HEK293T (cell line): Measurements from ENCODE around the gene TACC2.
"Not testable (repeated sequence)": the region's sequence is repeated elsewhere in the genome, so short reads cannot be mapped to it uniquely, and the experiment has no call there.

Source experiments
- CTCF ChIA-PET: fragments of 350-600 bp; formaldehyde crosslinking; extraction: SDS; loops from one replicate; lab custom pipeline; 2021; ENCODE audit warnings: antibody characterized with exemption, inconsistent platforms; lab: Yijun Ruan, JAX
- POLR2A ChIA-PET: fragments of 350-600 bp; formaldehyde crosslinking; extraction: SDS; loops from one replicate; lab custom pipeline; 2020; ENCODE audit warnings: antibody characterized with exemption, inconsistent platforms; lab: Yijun Ruan, JAX
- DNase-seq: peaks from one replicate; pipeline ENCODE4 v3.0.0; 2012; ENCODE audit warnings: mixed read lengths; ENCODE audit errors: extremely low spot score
- ARNT ChIP-seq: fragments of 450-650 bp; IDR thresholded peaks from 2 replicates; pipeline ENCODE4 v1.6.1; 2017; ENCODE audit warnings: mild to moderate bottlenecking
- BHLHE40 ChIP-seq: fragments of 450-650 bp; IDR thresholded peaks from 2 replicates; pipeline ENCODE4 v1.6.1; 2016; ENCODE audit warnings: mild to moderate bottlenecking, moderate library complexity, borderline replicate concordance
- CTBP1 ChIP-seq: fragments of 450-650 bp; IDR thresholded peaks from 2 replicates; pipeline ENCODE4 v1.6.1; 2016; ENCODE audit warnings: borderline replicate concordance
- ELF4 ChIP-seq: fragments of 450-650 bp; IDR thresholded peaks from 2 replicates; pipeline ENCODE4 v1.6.1; 2017; ENCODE audit warnings: antibody characterized with exemption
- FOXA1 ChIP-seq: fragments of 450-650 bp; IDR thresholded peaks from 2 replicates; pipeline ENCODE4 v1.6.1; 2016; ENCODE audit warnings: mild to moderate bottlenecking
- FOXK2 ChIP-seq: fragments of 450-650 bp; IDR thresholded peaks from 2 replicates; pipeline ENCODE4 v1.6.1; 2016; ENCODE audit warnings: mild to moderate bottlenecking
- FOXM1 ChIP-seq: fragments of 450-650 bp; IDR thresholded peaks from 2 replicates; pipeline ENCODE4 v1.6.1; 2017; ENCODE audit warnings: mild to moderate bottlenecking, borderline replicate concordance
- HDGF ChIP-seq: fragments of 450-650 bp; IDR thresholded peaks from 2 replicates; pipeline ENCODE4 v1.6.1; 2017; ENCODE audit warnings: antibody characterized with exemption, borderline replicate concordance
- L3MBTL2 ChIP-seq: fragments of 450-650 bp; conservative IDR thresholded peaks from 2 replicates; pipeline ENCODE4 v1.6.1; 2016; ENCODE audit warnings: mild to moderate bottlenecking
- LEF1 ChIP-seq: fragments of 450-650 bp; IDR thresholded peaks from 2 replicates; pipeline ENCODE4 v1.6.1; 2017; ENCODE audit warnings: mild to moderate bottlenecking, borderline replicate concordance
- NFRKB ChIP-seq: fragments of 450-650 bp; IDR thresholded peaks from 2 replicates; pipeline ENCODE4 v1.6.1; 2016; ENCODE audit warnings: mild to moderate bottlenecking, moderate library complexity
- PKNOX1 ChIP-seq: fragments of 450-650 bp; IDR thresholded peaks from 2 replicates; pipeline ENCODE4 v1.6.1; 2016
- SP1 ChIP-seq: fragments of 450-650 bp; IDR thresholded peaks from 2 replicates; pipeline ENCODE4 v1.6.1; 2017
- SUZ12 ChIP-seq: fragments of 450-650 bp; IDR thresholded peaks from 2 replicates; pipeline ENCODE4 v1.6.1; 2016; ENCODE audit warnings: mild to moderate bottlenecking
- TARDBP ChIP-seq: fragments of 450-650 bp; IDR thresholded peaks from 2 replicates; pipeline ENCODE4 v1.6.1; 2016
- ZNF384 ChIP-seq: fragments of 450-650 bp; IDR thresholded peaks from 2 replicates; pipeline ENCODE4 v1.6.1; 2016

TACC2 gene

DNA sequence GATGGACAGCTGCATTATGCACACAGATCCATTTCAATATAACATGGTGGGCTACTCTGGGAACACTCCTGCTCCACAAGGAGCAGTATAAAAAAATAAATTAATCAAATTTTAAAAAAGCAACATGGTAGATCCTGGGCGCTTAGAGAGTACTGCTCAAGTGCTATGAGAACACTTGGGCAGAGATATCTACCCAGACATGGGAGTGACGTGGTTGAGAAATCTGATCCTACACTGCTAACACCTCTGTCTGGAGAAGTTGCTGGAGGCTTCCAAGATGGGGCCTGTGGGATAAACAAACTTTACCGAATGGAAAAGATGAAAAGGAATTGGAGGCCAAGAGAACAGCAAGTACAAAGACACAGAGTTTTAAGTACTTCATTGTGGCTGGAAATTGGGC lies 23.0 kb upstream of the TACC2 start:
- POLR2A ChIA-PET = no interaction called here

GRCh38 chr10:121969086-121969485 lies 19.9 kb upstream of the TACC2 start:
- DNase-seq, CTCF ChIA-PET, POLR2A ChIA-PET: not testable (repeated sequence)

More for the DNA sequence above, 23.0 kb upstream of the TACC2 start:
- TF ChIP-seq LEF1 (no peak), L3MBTL2 (no peak), ELF4 (no peak), FOXM1 (no peak), FOXK2 (no peak), SUZ12 (no peak), HDGF (no peak), PKNOX1 (no peak), TARDBP (no peak), SP1 (no peak), CTBP1 (no peak), FOXA1 (no peak), NFRKB (no peak), BHLHE40 (no peak), ZNF384 (no peak), ARNT (no peak)
- DNase-seq = no peak
- CTCF ChIA-PET = no interaction called here

- no peak for TF ChIP-seq PKNOX1
- TF ChIP-seq FOXK2 = no peak
- no peak for TF ChIP-seq ZNF384
- TF ChIP-seq FOXA1 = no peak
- TF ChIP-seq SP1 = no peak
- no peak for TF ChIP-seq NFRKB
- no peak for TF ChIP-seq HDGF
- TF ChIP-seq FOXM1 = no peak
- no peak for TF ChIP-seq ELF4
- TF ChIP-seq CTBP1 = no peak
- no peak for DNase-seq
- POLR2A ChIA-PET = interaction anchor here (0.8 to 2.9 kb wide), 9 partner anchors 13 to 141 kb away, joined by 3 to 11 read pairs (median 3); partner anchors contain the start of gene ATE1
- CTCF ChIA-PET = no interaction called here
Measured at GRCh38 chr10:121974019-121974534, 14.9 kb upstream of the TACC2 start.

DNA sequence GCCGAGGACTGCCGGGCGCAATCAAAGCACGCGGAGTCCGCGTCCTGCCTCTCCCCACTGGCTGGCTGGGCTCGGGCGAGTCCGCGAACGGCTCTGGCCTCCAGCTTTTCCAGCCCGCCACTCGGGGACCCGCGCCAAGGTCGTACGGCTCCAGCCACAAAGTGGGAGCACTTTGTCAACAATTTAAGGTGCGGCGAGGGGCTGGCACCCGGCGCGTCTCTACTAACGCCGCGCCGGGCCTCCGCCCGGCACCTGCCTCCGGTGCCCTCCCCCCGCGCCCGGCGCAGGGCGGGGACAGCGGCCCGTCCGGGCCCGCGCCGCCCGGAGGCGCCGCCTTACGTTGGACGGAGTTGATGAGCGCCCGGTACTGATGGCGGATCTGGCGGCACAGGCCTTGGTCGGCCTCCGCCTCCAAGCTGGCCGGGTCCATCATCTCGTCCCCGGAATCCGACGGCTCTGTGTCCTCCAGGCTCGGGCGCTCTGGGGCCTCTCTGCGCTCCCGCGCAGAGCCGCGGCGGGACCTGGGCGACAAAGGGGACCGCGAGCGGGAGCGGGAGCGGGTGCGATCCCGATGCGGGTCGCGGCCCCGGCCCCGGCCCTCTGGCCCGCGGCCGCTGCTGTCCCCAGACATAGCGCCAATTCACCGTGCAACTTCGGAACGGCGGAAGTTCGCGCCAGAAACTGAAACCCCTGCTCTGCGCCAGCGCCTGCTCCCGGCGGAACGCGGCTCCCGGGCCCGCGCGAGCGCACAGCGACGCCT lies 14.2 kb upstream of the TACC2 start, which contains the start of gene NSMCE4A:
TSS of gene NSMCE4A (minus strand) at position 683 of the 760 bp plus-strand sequence. CDS start at position 631, 52 bp downstream.
- ChIA-PET CTCF (no interaction called here), POLR2A (interaction anchor here (0.8 to 2.9 kb wide), 8 partner anchors 13 to 140 kb away, joined by 3 to 11 read pairs (median 3); partner anchors contain the start of gene ATE1)
- no peak for TF ChIP-seq PKNOX1
- TF ChIP-seq L3MBTL2 = 0 out of 2 replicates have a peak, but pooled peaks have one; percentile 74
- peak; percentile 94 for DNase-seq

GRCh38 chr10:121975295-121976086 lies 13.5 kb upstream of the TACC2 start:
- TF ChIP-seq FOXK2 = no peak
- peak; percentile 33; the same call in 1 of the 2 replicates for TF ChIP-seq FOXM1
- no peak for DNase-seq
- CTCF ChIA-PET = interaction anchor here (1.1 kb wide), 1 partner anchor 67 kb away, joined by 3 read pairs; no protein-coding TSS in a partner anchor

DNA sequence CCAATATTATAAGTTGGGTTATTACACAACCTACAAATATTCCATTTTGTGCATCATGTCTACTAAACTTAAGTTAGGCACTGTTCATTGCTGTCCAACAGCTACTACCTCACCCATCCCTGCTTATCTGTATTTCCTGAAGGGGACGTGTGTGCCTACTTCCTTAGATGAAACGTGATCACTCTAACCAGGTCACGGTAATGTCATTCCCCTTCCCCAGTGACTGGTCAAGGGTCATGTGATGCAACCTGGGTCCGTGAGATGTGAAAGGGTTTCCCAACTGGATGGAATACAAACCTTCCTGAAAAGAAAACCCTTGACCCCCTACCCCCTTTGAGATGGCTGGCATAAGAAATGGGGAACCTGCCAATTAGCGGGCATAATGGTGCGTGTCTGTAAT lies 12.4 kb upstream of the TACC2 start:
- TF ChIP-seq ELF4 (no peak), HDGF (no peak), TARDBP (no peak), SP1 (no peak), ZNF384 (no peak), L3MBTL2 (no peak), LEF1 (no peak), PKNOX1 (no peak), CTBP1 (no peak), BHLHE40 (no peak), SUZ12 (no peak), NFRKB (no peak), FOXA1 (no peak), FOXM1 (no peak), ARNT (no peak), FOXK2 (no peak)
- DNase-seq = no peak
- ChIA-PET POLR2A (no interaction called here), CTCF (interaction anchor here (1.2 kb wide), 1 partner anchor 164 kb away, joined by 3 read pairs; no protein-coding TSS in a partner anchor)

More at GRCh38 chr10:121975295-121976086, 13.5 kb upstream of the TACC2 start:
- POLR2A ChIA-PET = interaction anchor here (1.2 to 2.9 kb wide), 3 partner anchors 22 to 48 kb away, joined by 3 to 11 read pairs (median 8); partner anchors contain the start of gene ATE1
